Measurements from ENCODE around the gene MBNL1.

- TF ChIP-seq MYC (CRISPR knock-in tag; IDR thresholded peaks at IDR 0.05; ENCODE audit: borderline replicate concordance): no peak
- TF ChIP-seq, protein P1, sequence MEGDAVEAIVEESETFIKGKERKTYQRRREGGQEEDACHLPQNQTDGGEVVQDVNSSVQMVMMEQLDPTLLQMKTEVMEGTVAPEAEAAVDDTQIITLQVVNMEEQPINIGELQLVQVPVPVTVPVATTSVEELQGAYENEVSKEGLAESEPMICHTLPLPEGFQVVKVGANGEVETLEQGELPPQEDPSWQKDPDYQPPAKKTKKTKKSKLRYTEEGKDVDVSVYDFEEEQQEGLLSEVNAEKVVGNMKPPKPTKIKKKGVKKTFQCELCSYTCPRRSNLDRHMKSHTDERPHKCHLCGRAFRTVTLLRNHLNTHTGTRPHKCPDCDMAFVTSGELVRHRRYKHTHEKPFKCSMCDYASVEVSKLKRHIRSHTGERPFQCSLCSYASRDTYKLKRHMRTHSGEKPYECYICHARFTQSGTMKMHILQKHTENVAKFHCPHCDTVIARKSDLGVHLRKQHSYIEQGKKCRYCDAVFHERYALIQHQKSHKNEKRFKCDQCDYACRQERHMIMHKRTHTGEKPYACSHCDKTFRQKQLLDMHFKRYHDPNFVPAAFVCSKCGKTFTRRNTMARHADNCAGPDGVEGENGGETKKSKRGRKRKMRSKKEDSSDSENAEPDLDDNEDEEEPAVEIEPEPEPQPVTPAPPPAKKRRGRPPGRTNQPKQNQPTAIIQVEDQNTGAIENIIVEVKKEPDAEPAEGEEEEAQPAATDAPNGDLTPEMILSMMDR (CRISPR knock-in tag; IDR thresholded peaks at IDR 0.05): no peak
Measured at GRCh38 chr3:152447511-152447910, 178.8 kb downstream of the MBNL1 start.
